MG63 (cell line): Measurements from ENCODE around the gene CA11. TPM values are rescaled to one million over a fixed set of nuclear protein-coding genes. Genes with fewer than 3 reads are reported as not detected.
A peak's percentile ranks its signal among the peaks of the same experiment; 100 is the strongest.

Experiments used
- DNase-seq: peaks from one replicate; pipeline ENCODE4 v3.0.0-alpha.2; 2020
- H3K27me3 ChIP-seq: fragments of 250-450 bp; sonication (Bioruptor Pico); 2 replicates; pipeline ENCODE4 v1.5.1; 2020; ENCODE audit warnings: mild to moderate bottlenecking, moderate library complexity
- H3K36me3 ChIP-seq: fragments of 250-450 bp; sonication (Bioruptor Pico); 2 replicates; pipeline ENCODE4 v1.5.1; 2020; ENCODE audit warnings: mild to moderate bottlenecking, moderate library complexity
- H3K4me3 ChIP-seq: fragments of 250-450 bp; sonication (Bioruptor Pico); 2 replicates; pipeline ENCODE4 v1.5.1; 2020; ENCODE audit warnings: mild to moderate bottlenecking, moderate library complexity
- H3K9me3 ChIP-seq: fragments of 250-450 bp; sonication (Bioruptor Pico); 2 replicates; pipeline ENCODE4 v1.5.1; 2020; ENCODE audit warnings: mild to moderate bottlenecking, moderate library complexity
- total RNA-seq: library from RNA; depleted of rRNA; stranded (reverse); fragments of >200 nt; shearing (Covaris generic); gene quantifications from 2 replicates; pipeline ENCODE4 v1.2.3, GENCODE V29; 2014; ENCODE audit warnings: low replicate concordance

The CA11 gene
- total RNA-seq, 1 experiment from 2014 or later: 1.3 TPM

GRCh38 chr19:48654299-48655059 lies 8.5 kb upstream of the CA11 start:
- Histone ChIP-seq H3K27me3 (no peaks in the 10 kb centered on the region), H3K36me3 (no peaks in the 10 kb centered on the region)
- DNase-seq: no peak

GRCh38 chr19:48651683-48652048 lies 5.7 kb upstream of the CA11 start:
- no peak for DNase-seq
- Histone ChIP-seq H3K36me3 (no peaks in the 10 kb centered on the region), H3K9me3 (no peaks in the 10 kb centered on the region), H3K27me3 (no peaks in the 10 kb centered on the region), H3K4me3 (no peak overlapping the region)

More at GRCh38 chr19:48654299-48655059, 8.5 kb upstream of the CA11 start:
- Histone ChIP-seq H3K9me3 (no peaks in the 10 kb centered on the region), H3K4me3 (no peak overlapping the region)

- Histone ChIP-seq H3K4me3 (no peak overlapping the region), H3K27me3 (peaks cover 3% of the 10 kb centered on the region), H3K36me3 (no peaks in the 10 kb centered on the region), H3K9me3 (no peaks in the 10 kb centered on the region)
- no peak for DNase-seq
Observed at GRCh38 chr19:48650974-48651682, 5.1 kb upstream of the CA11 start.

GRCh38 chr19:48648134-48648533 lies 2.1 kb upstream of the CA11 start:
- Histone ChIP-seq H3K27me3 (peaks cover 8% of the 10 kb centered on the region), H3K9me3 (no peaks in the 10 kb centered on the region), H3K4me3 (no peak overlapping the region), H3K36me3 (no peaks in the 10 kb centered on the region)
- no peak for DNase-seq

GRCh38 chr19:48646722-48647216 lies 782 bp upstream of the CA11 start:
- Histone ChIP-seq H3K27me3 (peaks cover 8% of the 10 kb centered on the region), H3K36me3 (no peaks in the 10 kb centered on the region)
- no peak for DNase-seq

GRCh38 chr19:48645620-48646000 lies 377 bp downstream of the CA11 start:
- no peak for DNase-seq
- Histone ChIP-seq H3K27me3 (peaks cover 8% of the 10 kb centered on the region), H3K36me3 (no peaks in the 10 kb centered on the region), H3K9me3 (no peaks in the 10 kb centered on the region), H3K4me3 (peak overlapping the region; percentile 41)

More at GRCh38 chr19:48646722-48647216, 782 bp upstream of the CA11 start:
- Histone ChIP-seq H3K4me3 (peak overlapping the region; percentile 41), H3K9me3 (no peaks in the 10 kb centered on the region)

- H3K9me3 ChIP-seq: no peaks in the 10 kb centered on the region
- peak; percentile 48 for DNase-seq
- H3K36me3 ChIP-seq: no peaks in the 10 kb centered on the region
- H3K4me3 ChIP-seq: no peak overlapping the region
- peaks cover 8% of the 10 kb centered on the region for H3K27me3 ChIP-seq
Observed at GRCh38 chr19:48644839-48645619, 958 bp downstream of the CA11 start.

- DNase-seq: no peak
- H3K4me3 ChIP-seq: no peak overlapping the region
- H3K36me3 ChIP-seq: no peaks in the 10 kb centered on the region
- H3K9me3 ChIP-seq: no peaks in the 10 kb centered on the region
- H3K27me3 ChIP-seq: peaks cover 13% of the 10 kb centered on the region
Observed at GRCh38 chr19:48644355-48644754, 1.6 kb downstream of the CA11 start.

- Histone ChIP-seq H3K36me3 (no peaks in the 10 kb centered on the region), H3K4me3 (no peak overlapping the region), H3K9me3 (no peaks in the 10 kb centered on the region), H3K27me3 (peaks cover 13% of the 10 kb centered on the region)
- DNase-seq: no peak
Observed at GRCh38 chr19:48642862-48643261, 3.1 kb downstream of the CA11 start.

GRCh38 chr19:48641850-48642249 lies 4.1 kb downstream of the CA11 start:
- Histone ChIP-seq H3K4me3 (no peak overlapping the region), H3K36me3 (no peaks in the 10 kb centered on the region), H3K27me3 (peaks cover 13% of the 10 kb centered on the region), H3K9me3 (no peaks in the 10 kb centered on the region)
- DNase-seq: no peak

- Histone ChIP-seq H3K36me3 (0 out of 2 replicates have a peak, but pooled peaks cover 3% of the 10 kb centered on the region), H3K27me3 (peaks cover 5% of the 10 kb centered on the region; the same call in 1 of the 2 replicates), H3K4me3 (no peak overlapping the region), H3K9me3 (no peaks in the 10 kb centered on the region)
- DNase-seq: no peak
Observed at GRCh38 chr19:48639483-48640375, 6.3 kb downstream of the CA11 start.

GRCh38 chr19:48638831-48639381 lies 7.1 kb downstream of the CA11 start:
- no peaks in the 10 kb centered on the region for H3K9me3 ChIP-seq
- peaks cover 3% of the 10 kb centered on the region; the same call in 1 of the 2 replicates for H3K36me3 ChIP-seq
- H3K4me3 ChIP-seq: no peak overlapping the region
- peaks cover 5% of the 10 kb centered on the region; the same call in 1 of the 2 replicates for H3K27me3 ChIP-seq
- DNase-seq: no peak

- peak; percentile 90 for DNase-seq
- Histone ChIP-seq H3K27me3 (peaks cover 5% of the 10 kb centered on the region; the same call in 1 of the 2 replicates), H3K36me3 (peaks cover 3% of the 10 kb centered on the region; the same call in 1 of the 2 replicates), H3K4me3 (peak overlapping the region; percentile 63), H3K9me3 (no peaks in the 10 kb centered on the region)
Observed at GRCh38 chr19:48637948-48638830, 7.8 kb downstream of the CA11 start.

GRCh38 chr19:48637449-48637947 lies 8.5 kb downstream of the CA11 start:
- Histone ChIP-seq H3K4me3 (peak overlapping the region; percentile 63), H3K9me3 (no peaks in the 10 kb centered on the region), H3K27me3 (peaks cover 5% of the 10 kb centered on the region; the same call in 1 of the 2 replicates), H3K36me3 (peaks cover 3% of the 10 kb centered on the region; the same call in 1 of the 2 replicates)
- peak; percentile 100 for DNase-seq
